IPS DF 4.7 (cell line): ENCODE results near the gene KCNJ4.
"Not testable (repeated sequence)": the region's sequence is repeated elsewhere in the genome, so short reads cannot be mapped to it uniquely, and the experiment has no call there.

Source experiments
- DNase-seq: peaks from one replicate; pipeline ENCODE4 v3.0.0-alpha.2; 2013; ENCODE audit warnings: low spot score; ENCODE audit errors: extremely low read depth

KCNJ4 gene

DNA sequence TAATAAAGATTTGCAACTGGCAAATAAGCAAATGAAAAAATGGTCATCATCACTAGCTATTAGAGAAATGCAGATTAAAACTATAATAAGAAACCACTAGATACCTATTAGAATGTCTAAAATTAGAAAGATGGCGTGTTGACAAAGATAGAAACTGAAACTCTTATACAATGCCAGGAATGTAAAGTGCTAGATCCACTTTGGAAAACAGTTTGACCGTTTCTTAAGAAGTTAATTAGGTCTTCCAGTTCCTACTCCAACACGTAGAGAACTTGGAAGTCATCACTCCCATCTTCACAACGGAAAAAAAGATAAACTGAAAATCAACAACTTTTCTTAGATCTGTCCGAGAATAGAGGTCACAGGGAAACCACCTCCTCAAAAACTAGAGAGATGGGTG, 68.1 kb downstream of the KCNJ4 start:
- not testable (repeated sequence) for DNase-seq

DNA sequence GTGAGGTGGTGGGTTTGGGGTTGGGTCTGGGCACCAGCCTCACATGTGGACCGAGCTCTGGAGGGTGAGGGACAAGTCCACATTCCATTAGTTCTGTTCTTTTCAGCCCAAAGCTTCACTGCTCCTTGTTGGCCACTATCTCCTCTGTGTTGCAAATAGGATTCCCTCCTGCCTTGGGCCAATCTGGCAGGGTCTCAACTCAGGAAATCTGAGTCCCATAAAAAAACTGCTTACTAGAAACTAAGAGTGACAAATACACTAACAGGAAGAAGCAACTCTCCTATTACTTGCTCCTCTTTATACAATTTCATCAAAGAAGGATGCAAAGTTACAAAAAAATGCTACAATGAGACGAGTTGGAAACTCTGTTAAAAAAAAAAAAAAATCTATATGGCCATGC, 71.6 kb downstream of the KCNJ4 start:
- no peak for DNase-seq

DNA sequence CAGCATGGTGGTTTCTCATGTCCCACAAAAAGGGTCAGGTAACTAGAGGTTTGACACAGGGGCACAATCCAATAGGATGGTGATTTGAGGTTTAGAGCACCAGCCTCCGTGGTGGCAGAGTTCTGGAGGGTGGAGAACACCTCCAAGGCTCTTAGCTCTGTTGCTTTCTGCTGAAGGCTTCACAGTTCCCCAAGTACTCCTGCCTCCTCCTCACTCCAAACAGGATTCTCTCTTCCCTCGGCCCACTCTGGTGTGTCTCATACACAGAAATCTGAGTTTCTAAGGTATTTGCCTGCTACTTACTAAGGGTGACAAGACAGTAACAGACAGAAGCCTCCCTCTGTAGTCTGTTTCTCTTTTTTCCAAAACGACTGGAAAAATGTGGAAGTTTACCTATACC, 73.6 kb downstream of the KCNJ4 start:
- not testable (repeated sequence) for DNase-seq
